HepG2 (cell line): ENCODE data around the gene GJA9. TPM values are rescaled to one million over a fixed set of nuclear protein-coding genes. Genes with fewer than 3 reads are reported as not detected.

ENCODE experiments used
- ATAC-seq: fragments of 200-7000 bp; cut with Tn5 transposase; 3 replicates; pipeline ENCODE4 v1.9.1; 2020; ENCODE audit warnings: mild to moderate bottlenecking, moderate library complexity
- BruUV-seq: library from RNA; stranded (reverse); fragments of 400-500 nt; replicated peaks from 2 replicates; lab custom pipeline; 2021; lab: Mats Ljungman, UMichigan
- CTCF ChIA-PET: fragments of 300-600 bp; formaldehyde crosslinking; extraction: SDS; loops from one replicate; lab custom pipeline; 2021; ENCODE audit warnings: low total read pairs, inconsistent platforms, low intra/inter-chr PET ratio; lab: Yijun Ruan, JAX
- POLR2A ChIA-PET: fragments of 350-600 bp; sonication (Branson Sonifier 250); formaldehyde crosslinking; loops from one replicate; lab custom pipeline; 2020; ENCODE audit warnings: antibody characterized with exemption, inconsistent platforms; lab: Yijun Ruan, JAX
- DNase-seq: peaks from one replicate; pipeline ENCODE4 v3.0.0-alpha.2; 2015; ENCODE audit warnings: low spot score
- FAIRE-seq: peaks from 3 replicates; lab custom pipeline; 2011; peaks lifted over from hg19 to GRCh38; lab: Jason Lieb, UNC
- H2AFZ ChIP-seq: one replicate; pipeline ENCODE4 v1.6.1; 2011; ENCODE audit warnings: low read length, inconsistent platforms
- H3K27ac ChIP-seq: fragments of 300-600 bp; 3 replicates; pipeline ENCODE4 v1.8.0; 2011; ENCODE audit warnings: mixed run types, mild to moderate bottlenecking, mixed read lengths, low read length, inconsistent platforms; ENCODE audit not compliant: insufficient read depth; ENCODE audit errors: extremely low read length
- H3K27me3 ChIP-seq, 2 experiments: fragments of 200-600 bp in 1 of 2; 2 replicates in 1 of 2; 3 replicates in 1 of 2; pipeline versions ENCODE4 v1.6.0 to v1.8.0; 2011; ENCODE audit warnings: low read length in 2 of 2, mild to moderate bottlenecking in 2 of 2, moderate library complexity in 2 of 2, inconsistent platforms in 1 of 2; ENCODE audit not compliant: insufficient read depth in 2 of 2, control insufficient read depth in 1 of 2
- H3K36me3 ChIP-seq, 2 experiments: fragments of 200-600 bp in 1 of 2; replicated peaks in 1 of 2; 2 replicates in 1 of 2; 3 replicates in 1 of 2; pipeline versions ENCODE4 v1.5.1 to v1.8.0; 2011; ENCODE audit warnings: low read length in 2 of 2, inconsistent platforms in 1 of 2; ENCODE audit not compliant: insufficient read depth in 2 of 2, control insufficient read depth in 1 of 2
- H3K4me1 ChIP-seq: 2 replicates; pipeline ENCODE4 v1.5.1; 2012; ENCODE audit warnings: low read length, inconsistent platforms; ENCODE audit not compliant: insufficient read depth
- H3K4me2 ChIP-seq: 2 replicates; pipeline ENCODE4 v1.6.0; 2011; ENCODE audit warnings: low read depth, low read length, inconsistent platforms
- H3K4me3 ChIP-seq, 3 experiments: fragments of 200-600 bp in 1 of 3; sonication (generic), shearing (Covaris generic) in 1 of 3; replicated peaks in 1 of 3; 2 replicates each; pipeline ENCODE4 v1.5.1; 2011 to 2016; ENCODE audit warnings: low read length in 3 of 3, inconsistent platforms in 2 of 3, low read depth in 2 of 3, mild to moderate bottlenecking in 2 of 3, control low read depth in 1 of 3, mixed read lengths in 1 of 3; ENCODE audit not compliant: insufficient read depth in 1 of 3
- H3K79me2 ChIP-seq: one replicate; pipeline ENCODE4 v1.6.1; 2011; ENCODE audit warnings: low read length, inconsistent platforms; ENCODE audit not compliant: insufficient read depth
- H3K9ac ChIP-seq: 2 replicates; pipeline ENCODE4 v1.6.0; 2011; ENCODE audit warnings: mild to moderate bottlenecking, low read depth, low read length, inconsistent platforms; ENCODE audit not compliant: insufficient read depth
- H3K9me3 ChIP-seq: 2 replicates; pipeline ENCODE4 v1.5.1; 2012; ENCODE audit warnings: mild to moderate bottlenecking, low read length
- H4K20me1 ChIP-seq: 2 replicates; pipeline ENCODE4 v1.6.0; 2011; ENCODE audit warnings: inconsistent platforms, mild to moderate bottlenecking, low read length, moderate library complexity; ENCODE audit not compliant: insufficient read depth
- FIP1L1 ChIP-seq: fragments of 200-400 bp; formaldehyde crosslinking; IDR thresholded peaks from 2 replicates; pipeline ENCODE4 v1.6.1; 2018; ENCODE audit warnings: low read depth, mild to moderate bottlenecking, low read length, moderate library complexity, borderline replicate concordance; ENCODE audit not compliant: insufficient read depth
- NPAS2 ChIP-seq: sonication (generic); formaldehyde crosslinking; IDR thresholded peaks from 2 replicates; pipeline ENCODE4 v1.8.0; 2022; ENCODE audit warnings: mild to moderate bottlenecking, missing genetic modification reagents, borderline replicate concordance
- RORA ChIP-seq: sonication (generic); formaldehyde crosslinking; IDR thresholded peaks from 2 replicates; pipeline ENCODE4 v1.5.0; 2020; ENCODE audit warnings: mild to moderate bottlenecking, missing genetic modification reagents, moderate library complexity
- ZBTB7A ChIP-seq: sonication (generic); formaldehyde crosslinking; IDR thresholded peaks from 2 replicates; pipeline ENCODE4 v1.8.0; 2022; ENCODE audit warnings: mild to moderate bottlenecking, missing genetic modification reagents
- ZC3H13 ChIP-seq: sonication (generic); formaldehyde crosslinking; IDR thresholded peaks from 2 replicates; pipeline ENCODE4 v1.8.1; 2023; ENCODE audit warnings: mild to moderate bottlenecking, missing genetic modification reagents, moderate library complexity
- ZNF430 ChIP-seq: sonication (generic); formaldehyde crosslinking; IDR thresholded peaks from 2 replicates; pipeline ENCODE4 v1.9.0; 2021; ENCODE audit warnings: mild to moderate bottlenecking, missing genetic modification reagents
- ZNF501 ChIP-seq: sonication (generic); formaldehyde crosslinking; IDR thresholded peaks from 2 replicates; pipeline ENCODE4 v1.5.1; 2020; ENCODE audit warnings: mild to moderate bottlenecking, moderate library complexity, missing genetic modification reagents
- ZNF780A ChIP-seq: sonication (generic); formaldehyde crosslinking; IDR thresholded peaks from 2 replicates; pipeline ENCODE4 v1.8.0; 2022; ENCODE audit warnings: mild to moderate bottlenecking, missing genetic modification reagents, moderate library complexity
- WGBS: methylation state at CpG from one replicate; pipeline ENCODE4 v1.1.6; 2017; ENCODE audit warnings: low lambda C conversion rate; 5-methylcytosine and 5-hydroxymethylcytosine counted together
- in situ Hi-C: cut with HindIII; loops from 2 replicates; pipeline ENCODE4 v1.10.0; 2017; ENCODE audit warnings: low pct_unique_long_range_greater_than_20kb; ENCODE audit not compliant: extremely low pct_ligation_motif_present
- intact Hi-C: fragments of 100-400 bp; cut with micrococcal nuclease; formaldehyde crosslinking; loops from one replicate; pipeline ENCODE4 v1.10.0; 2022; ENCODE audit not compliant: unreplicated experiment
- polyA plus RNA-seq, 8 experiments: library from polyadenylated mRNA; depleted of rRNA in 3 of 8; stranded (reverse) in 7 of 8; unstranded in 1 of 8; fragments of >200 nt; fragmentation: Illumina TruSeq in 4 of 8; extraction: Trizol in 4 of 8; gene quantifications; 2 replicates each; pipeline versions ENCODE4 v1.2.1 to v1.2.3, GENCODE V29; 2011 to 2016; ENCODE audit warnings: low read depth in 4 of 8, missing spikeins in 1 of 8, mixed read lengths in 1 of 8; ENCODE audit not compliant: insufficient read depth in 1 of 8
- total RNA-seq, 5 experiments: library from RNA; depleted of rRNA; stranded (reverse); fragments of >200 nt; fragmentation: Illumina TruSeq; extraction: Trizol; gene quantifications; 2 replicates each; pipeline ENCODE4 v1.2.3, GENCODE V29; 2016; ENCODE audit warnings: low read depth in 1 of 5
- TF ChIP-seq, protein P1 (sequence below): sonication (generic); formaldehyde crosslinking; IDR thresholded peaks from 2 replicates; pipeline ENCODE4 v1.4.0; 2020; ENCODE audit warnings: missing genetic modification reagents
- TF ChIP-seq, protein P2 (sequence below): sonication (generic); formaldehyde crosslinking; IDR thresholded peaks from 2 replicates; pipeline ENCODE4 v1.5.0; 2020; ENCODE audit warnings: missing genetic modification reagents

Gene GJA9
- total and polyA plus RNA-seq, 2 of the 13 experiments (the other 11 are each of a cell fraction or from before 2014, with no cell fraction given) = 0.08 to 0.13 TPM

GRCh38 chr1:38831731-38832369 lies 49.5 kb downstream of the GJA9 start (continued):
- TF ChIP-seq ZNF780A (CRISPR knock-in tag) = no peak
- TF ChIP-seq, protein P1, sequence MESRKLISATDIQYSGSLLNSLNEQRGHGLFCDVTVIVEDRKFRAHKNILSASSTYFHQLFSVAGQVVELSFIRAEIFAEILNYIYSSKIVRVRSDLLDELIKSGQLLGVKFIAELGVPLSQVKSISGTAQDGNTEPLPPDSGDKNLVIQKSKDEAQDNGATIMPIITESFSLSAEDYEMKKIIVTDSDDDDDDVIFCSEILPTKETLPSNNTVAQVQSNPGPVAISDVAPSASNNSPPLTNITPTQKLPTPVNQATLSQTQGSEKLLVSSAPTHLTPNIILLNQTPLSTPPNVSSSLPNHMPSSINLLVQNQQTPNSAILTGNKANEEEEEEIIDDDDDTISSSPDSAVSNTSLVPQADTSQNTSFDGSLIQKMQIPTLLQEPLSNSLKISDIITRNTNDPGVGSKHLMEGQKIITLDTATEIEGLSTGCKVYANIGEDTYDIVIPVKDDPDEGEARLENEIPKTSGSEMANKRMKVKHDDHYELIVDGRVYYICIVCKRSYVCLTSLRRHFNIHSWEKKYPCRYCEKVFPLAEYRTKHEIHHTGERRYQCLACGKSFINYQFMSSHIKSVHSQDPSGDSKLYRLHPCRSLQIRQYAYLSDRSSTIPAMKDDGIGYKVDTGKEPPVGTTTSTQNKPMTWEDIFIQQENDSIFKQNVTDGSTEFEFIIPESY (CRISPR knock-in tag) = no peak
- no peak for TF ChIP-seq ZC3H13 (CRISPR knock-in tag)
- no peak for TF ChIP-seq FIP1L1
- no peak for TF ChIP-seq ZBTB7A (CRISPR knock-in tag)
- TF ChIP-seq RORA (CRISPR knock-in tag) = no peak
- TF ChIP-seq NPAS2 (CRISPR knock-in tag) = no peak
- TF ChIP-seq, protein P2, sequence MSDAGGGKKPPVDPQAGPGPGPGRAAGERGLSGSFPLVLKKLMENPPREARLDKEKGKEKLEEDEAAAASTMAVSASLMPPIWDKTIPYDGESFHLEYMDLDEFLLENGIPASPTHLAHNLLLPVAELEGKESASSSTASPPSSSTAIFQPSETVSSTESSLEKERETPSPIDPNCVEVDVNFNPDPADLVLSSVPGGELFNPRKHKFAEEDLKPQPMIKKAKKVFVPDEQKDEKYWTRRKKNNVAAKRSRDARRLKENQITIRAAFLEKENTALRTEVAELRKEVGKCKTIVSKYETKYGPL = no peak

DNA sequence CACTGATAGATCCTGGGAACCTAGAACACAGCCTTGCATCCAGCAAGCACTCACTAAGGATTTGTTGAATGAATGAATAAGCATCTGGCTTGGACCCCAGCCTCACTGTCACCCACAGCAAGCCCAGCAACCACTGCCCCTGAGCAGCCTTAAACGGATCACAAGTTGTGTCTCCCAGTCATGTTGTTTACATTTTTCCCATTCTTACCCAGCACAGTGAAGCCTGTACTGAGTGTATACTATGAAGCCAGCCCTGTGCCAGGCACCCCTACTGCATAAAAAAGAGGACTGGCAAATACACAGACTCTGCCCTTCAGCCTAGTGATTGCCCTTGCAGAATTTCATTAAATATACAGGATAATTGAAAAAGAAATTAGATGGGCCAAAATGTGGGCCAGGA lies 52.0 kb downstream of the GJA9 start:
- H3K4me1 ChIP-seq = no peaks in the 10 kb centered on the region
- H3K36me3 ChIP-seq = no peaks in the 10 kb centered on the region
- ChIA-PET CTCF (no interaction called here), POLR2A (no interaction called here)
- no peak overlapping the region for H3K4me2 ChIP-seq
- no peak overlapping the region for H3K27ac ChIP-seq
- in situ Hi-C loops = no loop called here
- no peak overlapping the region for H3K4me3 ChIP-seq
- no peak for FAIRE-seq
- H3K9ac ChIP-seq = no peak overlapping the region
- H2AFZ ChIP-seq = no peak overlapping the region
- no peaks in the 10 kb centered on the region for H4K20me1 ChIP-seq
- no peaks in the 10 kb centered on the region for H3K9me3 ChIP-seq
- no peak for TF ChIP-seq ZNF430 (CRISPR knock-in tag)
- no peak for TF ChIP-seq ZNF501
- ATAC-seq = no peak
- peaks cover 3 to 37% of the 10 kb centered on the region in 2 experiments; a peak in 4 of 5 replicates for H3K27me3 ChIP-seq
- no peaks in the 10 kb centered on the region for H3K79me2 ChIP-seq
- WGBS = 0% methylated on average over 1 of the region's 1 CpG
- no peak for DNase-seq
- BruUV-seq = no TSS peak
- intact Hi-C loops = no loop called here
